GM10266 (cell line): Measurements from ENCODE around the gene SLC25A23.
A peak's percentile ranks its signal among the peaks of the same experiment; 100 is the strongest.

Source experiments
- DNase-seq: peaks from one replicate; pipeline ENCODE4 v3.0.0; 2012; ENCODE audit errors: extremely low spot score
- TF ChIP-seq, protein P1 (sequence below): IDR thresholded peaks from 2 replicates; pipeline ENCODE4 v1.5.1; 2012; ENCODE audit warnings: mild to moderate bottlenecking, low read depth; ENCODE audit not compliant: control insufficient read depth, insufficient read depth; ENCODE audit errors: missing control alignments

The SLC25A23 gene

DNA sequence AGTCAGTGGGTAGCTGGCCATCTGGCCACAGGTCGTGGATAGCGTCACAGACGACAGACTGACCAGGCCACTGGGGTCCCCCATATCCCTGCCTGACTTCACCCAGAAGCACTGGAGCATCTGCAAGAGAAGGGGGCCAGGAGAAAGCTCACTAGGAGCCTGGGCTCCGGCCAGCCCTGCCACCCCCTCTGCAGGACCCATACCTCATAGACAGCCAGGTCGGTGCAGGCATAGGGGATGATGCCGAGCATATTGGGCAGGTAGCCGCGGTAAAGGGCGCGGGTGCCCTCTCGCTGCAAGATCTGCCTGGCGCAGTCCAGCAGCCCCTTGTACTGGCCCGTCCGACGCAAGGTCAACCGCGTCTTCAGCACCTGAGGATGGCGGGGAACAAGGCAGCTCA, 32.5 kb downstream of the SLC25A23 start:
- no peak for DNase-seq

DNA sequence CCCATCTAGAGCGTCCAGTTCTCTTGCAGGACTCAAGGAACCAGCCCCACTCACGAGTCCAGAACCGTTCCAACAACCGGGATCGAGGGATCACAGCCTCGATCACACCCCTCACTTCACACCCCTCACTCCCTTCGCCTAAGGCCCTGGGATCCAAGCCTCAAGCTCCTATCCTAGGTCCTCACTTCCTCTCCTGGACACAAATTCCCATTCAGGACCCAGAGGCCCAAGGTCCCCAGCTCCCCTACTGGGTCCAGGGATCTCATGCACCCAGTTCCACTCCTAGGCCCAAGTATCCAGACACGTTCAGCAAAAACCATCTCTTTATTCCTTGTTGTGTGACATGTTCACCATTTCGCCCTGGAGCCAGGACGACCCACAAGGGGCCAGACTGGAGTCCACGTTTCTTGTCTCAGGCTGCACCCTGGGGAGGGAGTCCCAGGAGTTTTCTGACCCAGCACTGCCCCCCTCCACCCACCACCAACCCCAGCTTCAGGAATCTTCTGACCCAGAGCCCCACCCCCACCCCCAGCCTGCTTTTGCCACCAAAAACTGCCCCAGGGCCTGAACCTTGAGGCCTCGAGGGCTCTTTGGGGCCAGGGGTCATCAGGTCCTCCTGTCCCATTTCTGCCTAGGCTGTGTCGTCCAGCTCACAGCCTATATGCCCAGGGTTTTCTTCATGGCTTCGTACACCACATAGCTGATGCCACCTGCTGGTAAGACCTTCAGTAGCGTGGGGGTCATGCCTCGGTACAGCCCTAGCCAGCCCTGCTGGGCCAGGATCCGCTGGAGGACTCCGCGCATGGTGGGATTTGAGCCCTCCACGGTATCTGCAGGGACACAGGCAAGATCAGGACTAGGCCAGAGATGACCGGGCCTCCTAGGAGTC, 33.6 kb downstream of the SLC25A23 start:
- TF ChIP-seq, protein P1, sequence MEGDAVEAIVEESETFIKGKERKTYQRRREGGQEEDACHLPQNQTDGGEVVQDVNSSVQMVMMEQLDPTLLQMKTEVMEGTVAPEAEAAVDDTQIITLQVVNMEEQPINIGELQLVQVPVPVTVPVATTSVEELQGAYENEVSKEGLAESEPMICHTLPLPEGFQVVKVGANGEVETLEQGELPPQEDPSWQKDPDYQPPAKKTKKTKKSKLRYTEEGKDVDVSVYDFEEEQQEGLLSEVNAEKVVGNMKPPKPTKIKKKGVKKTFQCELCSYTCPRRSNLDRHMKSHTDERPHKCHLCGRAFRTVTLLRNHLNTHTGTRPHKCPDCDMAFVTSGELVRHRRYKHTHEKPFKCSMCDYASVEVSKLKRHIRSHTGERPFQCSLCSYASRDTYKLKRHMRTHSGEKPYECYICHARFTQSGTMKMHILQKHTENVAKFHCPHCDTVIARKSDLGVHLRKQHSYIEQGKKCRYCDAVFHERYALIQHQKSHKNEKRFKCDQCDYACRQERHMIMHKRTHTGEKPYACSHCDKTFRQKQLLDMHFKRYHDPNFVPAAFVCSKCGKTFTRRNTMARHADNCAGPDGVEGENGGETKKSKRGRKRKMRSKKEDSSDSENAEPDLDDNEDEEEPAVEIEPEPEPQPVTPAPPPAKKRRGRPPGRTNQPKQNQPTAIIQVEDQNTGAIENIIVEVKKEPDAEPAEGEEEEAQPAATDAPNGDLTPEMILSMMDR, result no peak
- no peak for DNase-seq

More for the DNA sequence above, 32.5 kb downstream of the SLC25A23 start:
- TF ChIP-seq, protein P1, result no peak

DNA sequence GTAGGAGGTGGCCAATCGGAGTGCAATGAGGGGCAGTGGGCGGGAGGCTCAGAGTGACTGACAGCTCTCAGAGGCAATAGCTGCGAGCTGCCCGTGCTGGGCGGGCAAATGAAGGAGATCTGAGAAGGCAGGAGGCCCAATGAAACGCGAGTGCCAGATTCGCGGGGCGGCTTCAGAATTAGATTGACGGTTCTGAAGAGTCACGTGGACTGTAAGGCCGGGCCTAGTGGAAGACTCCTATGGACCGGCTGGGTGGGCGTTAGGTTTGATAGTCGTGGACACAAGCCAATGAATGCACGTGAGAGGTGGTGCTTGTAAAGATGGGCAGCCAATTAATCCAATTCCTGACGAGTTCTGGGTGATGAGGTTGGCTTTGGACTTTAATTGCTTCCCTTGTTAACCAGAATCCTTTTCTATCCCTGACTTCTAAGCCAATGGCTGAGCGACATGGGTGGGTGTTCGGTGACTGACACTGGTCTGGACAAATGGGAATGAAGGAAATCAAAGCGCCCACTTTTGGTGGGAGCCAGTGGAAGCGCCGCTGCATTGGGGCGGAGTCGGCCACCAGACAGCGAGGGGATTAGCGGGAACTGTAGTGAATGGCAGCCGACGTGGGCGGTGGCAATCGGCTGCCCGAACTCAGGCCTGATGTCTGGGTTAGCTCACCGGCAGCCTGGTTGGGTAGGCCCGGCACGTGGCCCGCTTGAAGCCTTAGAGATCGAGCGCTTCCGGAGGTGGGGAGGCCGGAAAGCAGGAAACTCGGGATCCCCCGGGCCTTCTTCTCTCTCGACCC, 34.5 kb downstream of the SLC25A23 start:
- peak; percentile 100 for DNase-seq
- TF ChIP-seq, protein P1, result no peak

DNA sequence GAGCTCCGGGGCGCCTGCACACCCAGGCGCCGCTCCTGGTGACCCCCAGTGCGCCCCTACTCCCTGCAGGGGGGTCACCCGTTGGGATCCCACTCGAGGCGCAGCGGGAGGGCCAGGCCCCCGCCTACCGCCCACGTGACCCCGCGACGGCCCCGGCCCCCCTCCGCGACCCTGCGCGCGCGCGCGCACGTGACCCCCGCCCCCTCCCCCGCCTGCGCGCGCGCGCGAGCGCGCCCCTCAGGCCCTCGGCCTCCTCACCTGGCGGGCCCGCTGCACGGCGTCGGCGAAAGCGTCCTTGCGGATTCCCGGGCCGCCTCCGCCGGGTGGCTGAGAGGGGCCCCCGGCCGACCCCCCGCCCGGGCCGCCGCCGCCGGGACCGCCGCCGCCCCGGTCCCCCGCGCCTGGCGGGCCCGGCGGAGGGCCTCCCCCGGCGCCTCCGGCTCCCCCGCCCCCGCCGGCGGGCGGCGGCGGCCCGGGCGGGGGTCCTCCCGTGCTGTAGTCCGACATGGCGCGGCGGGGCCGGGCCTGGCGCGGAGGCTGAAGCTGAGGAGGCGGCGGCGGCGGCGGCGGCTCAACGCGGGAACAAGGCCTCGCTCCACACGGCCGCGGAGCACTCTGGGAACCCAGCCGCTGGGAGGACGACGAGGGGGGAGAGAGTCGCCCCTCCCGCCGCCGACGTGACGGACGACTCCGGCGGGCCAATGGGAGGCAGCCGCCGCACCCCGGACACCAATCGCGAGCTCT, 35.2 kb downstream of the SLC25A23 start, which contains the start of gene KHSRP:
TSS of gene KHSRP (minus strand) at position 617 of the 744 bp plus-strand sequence. CDS start at position 507, 110 bp downstream.
- DNase-seq, result no peak
- TF ChIP-seq, protein P1, result no peak

DNA sequence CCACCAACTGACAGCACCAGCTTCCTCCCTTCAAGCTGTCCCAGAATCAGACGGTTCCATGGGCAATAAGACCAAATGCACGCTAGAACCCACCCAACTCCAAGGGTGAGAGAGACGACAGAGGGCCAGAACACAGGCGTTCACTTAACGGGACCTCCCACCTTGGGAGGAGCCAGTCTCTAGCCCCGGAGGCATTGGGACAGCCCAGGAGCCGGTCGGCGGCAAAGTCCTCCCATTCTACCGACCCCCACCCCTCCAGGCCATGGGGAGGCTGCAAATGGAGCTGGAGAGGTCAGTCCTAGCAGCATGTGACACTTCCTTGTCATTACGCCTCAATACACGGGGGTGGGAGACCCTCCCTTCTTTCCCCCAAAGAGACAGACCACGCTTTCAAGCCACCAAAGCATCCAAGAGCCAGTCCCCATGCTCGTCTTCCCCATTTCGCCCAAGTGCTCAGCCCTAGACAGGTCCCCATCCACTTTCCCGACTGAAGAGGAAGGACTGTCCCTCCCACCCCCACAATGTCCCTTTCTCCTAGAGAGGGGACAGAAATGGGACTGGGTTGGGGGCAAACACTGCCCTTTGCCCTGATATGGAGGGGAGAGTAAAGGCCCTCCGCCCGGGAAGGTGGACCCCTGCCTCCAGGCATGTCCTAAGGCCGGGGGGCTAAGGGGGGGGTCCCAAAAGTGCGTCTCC, 35.9 kb downstream of the SLC25A23 start:
- TF ChIP-seq, protein P1, result no peak
- DNase-seq, result peak; percentile 76
